HCT116 (cell line): ENCODE measurements around the gene TGFBR1. TPM values are rescaled to one million over a fixed set of nuclear protein-coding genes. Genes with fewer than 3 reads are reported as not detected.

Source experiments
- ATAC-seq: fragments of 200-7000 bp; cut with Tn5 transposase; 2 replicates; pipeline ENCODE4 v1.9.1; 2020; ENCODE audit warnings: mild to moderate bottlenecking, moderate library complexity
- BruUV-seq: library from RNA; stranded (reverse); fragments of 400-500 nt; replicated peaks from 2 replicates; lab custom pipeline; 2021; lab: Mats Ljungman, UMichigan
- CTCF ChIA-PET: fragments of 300-600 bp; sonication (Branson Sonifier 250); formaldehyde crosslinking; loops from one replicate; lab custom pipeline; 2021; ENCODE audit warnings: antibody characterized with exemption; lab: Charles Lee
- POLR2A ChIA-PET: fragments of 300-600, 350-600 bp; sonication (Branson Sonifier 250); formaldehyde crosslinking; loops from one replicate; lab custom pipeline; 2021; ENCODE audit warnings: antibody characterized with exemption; lab: Charles Lee
- RAD21 ChIA-PET, 2 experiments: fragments of 300-600 bp; sonication (Branson Sonifier 250); formaldehyde crosslinking; loops; one replicate each; lab custom pipeline; 2023; ENCODE audit warnings: low total read pairs in 2 of 2; ENCODE audit not compliant: uncharacterized antibody in 2 of 2, unreplicated experiment in 2 of 2, low non-redundant PET in 1 of 2; lab: Charles Lee
- DNase-seq: peaks from one replicate; pipeline ENCODE4 v3.0.0-alpha.2; 2010; ENCODE audit warnings: low read depth, low spot score
- H2AFZ ChIP-seq: fragments of 200-600 bp; shearing (Covaris generic), sonication (generic); 2 replicates; pipeline ENCODE4 v1.6.1; 2017; ENCODE audit warnings: low read depth, mixed run types, mixed read lengths, antibody characterized with exemption, low read length; ENCODE audit not compliant: poor library complexity, severe bottlenecking
- H3K27ac ChIP-seq: 2 replicates; pipeline ENCODE4 v1.5.1; 2012; ENCODE audit warnings: low read depth, low read length
- H3K27me3 ChIP-seq: fragments of 200-600 bp; sonication (generic); 2 replicates; pipeline ENCODE4 v1.6.1; 2016; ENCODE audit warnings: mixed run types, low read length, mixed read lengths; ENCODE audit not compliant: insufficient read depth
- H3K36me3 ChIP-seq, 2 experiments: fragments of 200-500 bp in 1 of 2; fragments of 200-600 bp in 1 of 2; sonication (Bioruptor generic) in 1 of 2; sonication (generic) in 1 of 2; 2 replicates each; pipeline versions ENCODE4 v1.5.1 to v1.6.1; 2014 to 2016; ENCODE audit warnings: low read length in 2 of 2, inconsistent platforms in 1 of 2, mixed read lengths in 1 of 2, mixed run types in 1 of 2; ENCODE audit not compliant: insufficient read depth in 2 of 2, control insufficient read depth in 1 of 2
- H3K4me1 ChIP-seq, 2 experiments: fragments of 200-600 bp in 1 of 2; sonication (generic) in 1 of 2; 2 replicates each; pipeline versions ENCODE4 v1.5.1 to v1.6.1; 2012 to 2017; ENCODE audit warnings: low read length in 2 of 2, inconsistent platforms in 1 of 2, mild to moderate bottlenecking in 1 of 2, mixed read lengths in 1 of 2, mixed run types in 1 of 2, moderate library complexity in 1 of 2; ENCODE audit not compliant: insufficient read depth in 2 of 2, control insufficient read depth in 1 of 2
- H3K4me2 ChIP-seq: fragments of 200-600 bp; sonication (generic); 2 replicates; pipeline ENCODE4 v1.6.1; 2017; ENCODE audit warnings: mixed run types, low read length, mixed read lengths
- H3K4me3 ChIP-seq, 2 experiments: fragments of 200-600 bp in 1 of 2; sonication (generic) in 1 of 2; replicated peaks in 1 of 2; 2 replicates each; pipeline ENCODE4 v1.5.1; 2011 to 2016; ENCODE audit warnings: low read length in 2 of 2, control low read depth in 1 of 2, low read depth in 1 of 2, mild to moderate bottlenecking in 1 of 2, mixed read lengths in 1 of 2, mixed run types in 1 of 2
- H3K79me2 ChIP-seq: fragments of 200-600 bp; sonication (generic); 2 replicates; pipeline ENCODE4 v1.6.1; 2017; ENCODE audit warnings: mild to moderate bottlenecking, mixed run types, low read length, moderate library complexity, mixed read lengths; ENCODE audit not compliant: insufficient read depth
- H3K9ac ChIP-seq: fragments of 200-600 bp; sonication (generic); 2 replicates; pipeline ENCODE4 v1.6.1; 2016; ENCODE audit warnings: low read length, mixed read lengths
- H3K9me2 ChIP-seq: fragments of 200-600 bp; sonication (generic), shearing (Covaris generic); 2 replicates; pipeline ENCODE4 v1.6.1; 2017; ENCODE audit warnings: mixed run types, mild to moderate bottlenecking, moderate library complexity; ENCODE audit not compliant: insufficient read depth
- H3K9me3 ChIP-seq, 2 experiments: fragments of 200-500 bp in 1 of 2; fragments of 200-600 bp in 1 of 2; sonication (Bioruptor generic) in 1 of 2; sonication (generic) in 1 of 2; 2 replicates each; pipeline ENCODE4 v1.6.1; 2014 to 2017; ENCODE audit warnings: low read length in 2 of 2, mixed read lengths in 2 of 2, inconsistent platforms in 1 of 2, low read depth in 1 of 2, mild to moderate bottlenecking in 1 of 2, mixed run types in 1 of 2, moderate library complexity in 1 of 2; ENCODE audit not compliant: control insufficient read depth in 1 of 2, insufficient read depth in 1 of 2
- H4K20me1 ChIP-seq: fragments of 200-600 bp; sonication (generic), shearing (Covaris generic); 2 replicates; pipeline ENCODE4 v1.6.1; 2017; ENCODE audit warnings: mixed run types, mild to moderate bottlenecking, moderate library complexity; ENCODE audit not compliant: insufficient read depth
- ELF1 ChIP-seq: IDR thresholded peaks from 2 replicates; pipeline ENCODE4 v1.6.1; 2012; ENCODE audit warnings: low read depth, borderline replicate concordance
- EZH2 ChIP-seq: fragments of 200-600 bp; sonication (generic); IDR thresholded peaks from 2 replicates; pipeline ENCODE4 v1.6.1; 2017; ENCODE audit warnings: antibody characterized with exemption, mixed run types
- EZH2phosphoT487 ChIP-seq: fragments of 200-600 bp; IDR thresholded peaks from 2 replicates; pipeline ENCODE4 v1.6.1; 2018; ENCODE audit warnings: antibody characterized with exemption, borderline replicate concordance
- POLR2AphosphoS5 ChIP-seq: IDR thresholded peaks from 2 replicates; pipeline ENCODE4 v1.6.1; 2011; ENCODE audit warnings: mild to moderate bottlenecking, low read depth, low read length, moderate library complexity
- REST ChIP-seq: IDR thresholded peaks from 2 replicates; pipeline ENCODE4 v1.6.1; 2012; ENCODE audit warnings: low read depth
- SIN3A ChIP-seq: IDR thresholded peaks from 2 replicates; pipeline ENCODE4 v1.6.1; 2012; ENCODE audit warnings: low read depth
- SRF ChIP-seq: IDR thresholded peaks from 2 replicates; pipeline ENCODE4 v1.6.1; 2012; ENCODE audit warnings: low read depth
- ZNF274 ChIP-seq: fragments of 200-500 bp; sonication (Bioruptor generic); IDR thresholded peaks from 2 replicates; pipeline ENCODE4 v1.6.1; 2014; ENCODE audit warnings: mild to moderate bottlenecking, low read depth, low read length, inconsistent platforms
- intact Hi-C: fragments of 100-400 bp; cut with micrococcal nuclease; formaldehyde crosslinking; loops from 2 replicates; pipeline ENCODE4 v1.10.0; 2022
- total RNA-seq: library from RNA; stranded (reverse); gene quantifications from one replicate; pipeline ENCODE4 v1.2.1, GENCODE V29; 2021; ENCODE audit not compliant: unreplicated experiment

The TGFBR1 gene
- total RNA-seq, 1 experiment from 2014 or later, result 26.6 TPM

DNA sequence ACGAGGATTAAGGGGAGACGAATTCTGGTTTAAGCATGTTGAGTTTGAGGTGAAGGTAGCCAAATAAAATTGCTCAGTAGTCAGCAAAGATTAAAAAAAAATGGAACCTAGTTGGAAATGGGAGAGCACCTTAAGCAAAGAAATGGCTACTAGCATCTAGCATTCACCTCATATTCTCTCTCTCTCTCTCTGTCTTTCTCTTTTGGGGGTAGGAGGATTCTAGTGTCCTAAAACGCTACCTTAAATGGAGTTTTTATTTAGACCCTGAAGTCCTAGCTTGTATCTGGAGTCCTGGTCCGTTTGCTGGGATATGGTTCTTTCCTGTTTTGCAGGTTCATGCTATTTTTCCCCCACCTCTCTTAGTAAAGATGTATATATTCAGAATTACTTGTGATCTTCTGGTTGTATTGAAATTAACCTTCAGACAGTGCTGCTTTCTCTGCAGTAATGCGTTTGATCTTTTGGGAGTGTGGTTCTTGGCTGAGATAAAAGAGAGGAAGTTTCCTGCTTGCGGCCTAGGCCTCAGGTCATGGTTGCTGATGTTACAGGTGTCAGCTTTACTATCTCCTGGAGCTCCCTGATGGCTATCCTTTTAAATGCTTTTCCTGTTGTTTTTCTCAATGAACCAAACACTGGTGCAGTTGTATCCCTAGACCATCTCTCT, 8.0 kb downstream of the TGFBR1 start:
- Histone ChIP-seq H3K36me3 (no peaks in the 10 kb centered on the region), H3K27ac (no peak overlapping the region), H3K27me3 (no peaks in the 10 kb centered on the region), H3K9me3 (no peaks in the 10 kb centered on the region), H4K20me1 (no peaks in the 10 kb centered on the region), H3K9me2 (no peaks in the 10 kb centered on the region), H3K9ac (no peak overlapping the region), H3K4me3 (no peak overlapping the region), H3K4me1 (no peaks in the 10 kb centered on the region), H2AFZ (no peak overlapping the region), H3K4me2 (no peak overlapping the region)
- DNase-seq (no peak), ATAC-seq (no peak)
- ChIA-PET RAD21 (no interaction called here), POLR2A (interaction anchor here (1.2 kb wide), 1 partner anchor 8 kb away, joined by 3 read pairs; the partner anchor contains the start of gene TGFBR1), CTCF (no interaction called here)
- no TSS peak for BruUV-seq
- TF ChIP-seq EZH2 (no peak), REST (no peak), SIN3A (no peak), SRF (no peak), EZH2phosphoT487 (no peak), ELF1 (no peak), POLR2AphosphoS5 (no peak), ZNF274 (no peak)
- TF ChIP-seq, all 23 proteins: peak for 0
- peaks cover 5% of the 10 kb centered on the region; the same call in 1 of the 2 replicates for H3K79me2 ChIP-seq
- intact Hi-C loops, result loop anchor here (1.0 kb wide), 1 partner anchor 37 kb away; no protein-coding TSS in a partner anchor
